Stimulated activated CD4-positive, alpha-beta T cell treated with anti-CD3 and anti-CD28 coated beads, TNF-alpha, amount 100 ng/mL, for 4 hours (primary cell): ENCODE measurements around the gene TMEM258.

ENCODE experiments used
- DNase-seq, 3 experiments: peaks; one replicate each; pipeline ENCODE4 v3.0.0-alpha.2; 2020; ENCODE audit warnings: low read depth in 3 of 3

Gene TMEM258

GRCh38 chr11:61776561-61777075 lies 15.8 kb downstream of the TMEM258 start:
- peak in 2 of 3 experiments; percentile 22 to 41 for DNase-seq

GRCh38 chr11:61775606-61776554 lies 16.5 kb downstream of the TMEM258 start:
- DNase-seq: no peak

GRCh38 chr11:61775106-61775505 lies 17.3 kb downstream of the TMEM258 start:
- no peak for DNase-seq

GRCh38 chr11:61774411-61774810 lies 18.0 kb downstream of the TMEM258 start:
- DNase-seq: no peak

- no peak for DNase-seq
These were observed 18.6 kb downstream of the TMEM258 start for GRCh38 chr11:61773809-61774208.

- no peak for DNase-seq
These were observed 19.0 kb downstream of the TMEM258 start for GRCh38 chr11:61773356-61773755.

GRCh38 chr11:61771985-61772455 lies 20.4 kb downstream of the TMEM258 start:
- DNase-seq: no peak

- DNase-seq: no peak
These were observed 21.1 kb downstream of the TMEM258 start for GRCh38 chr11:61771195-61771894.

- DNase-seq: no peak
These were observed 22.3 kb downstream of the TMEM258 start for GRCh38 chr11:61769946-61770683.

- no peak for DNase-seq
These were observed 23.1 kb downstream of the TMEM258 start for GRCh38 chr11:61769169-61769920.

GRCh38 chr11:61768376-61769076 lies 23.9 kb downstream of the TMEM258 start:
- no peak for DNase-seq

GRCh38 chr11:61766353-61766841 lies 26.0 kb downstream of the TMEM258 start:
- no peak for DNase-seq

- no peak for DNase-seq
These were observed 26.7 kb downstream of the TMEM258 start for GRCh38 chr11:61765550-61766253.

GRCh38 chr11:61764606-61765260 lies 27.7 kb downstream of the TMEM258 start:
- DNase-seq: no peak

- DNase-seq: no peak
These were observed 28.3 kb downstream of the TMEM258 start for GRCh38 chr11:61763930-61764605.

GRCh38 chr11:61762798-61763197 lies 29.6 kb downstream of the TMEM258 start:
- DNase-seq: no peak

- DNase-seq: no peak
These were observed 30.2 kb downstream of the TMEM258 start for GRCh38 chr11:61762223-61762615.

- no peak for DNase-seq
These were observed 30.8 kb downstream of the TMEM258 start for GRCh38 chr11:61761440-61762222.
